Measurements from ENCODE around the gene VPS52.
"Not testable (repeated sequence)": the region's sequence is repeated elsewhere in the genome, so short reads cannot be mapped to it uniquely, and the experiment has no call there.

Gene VPS52

DNA sequence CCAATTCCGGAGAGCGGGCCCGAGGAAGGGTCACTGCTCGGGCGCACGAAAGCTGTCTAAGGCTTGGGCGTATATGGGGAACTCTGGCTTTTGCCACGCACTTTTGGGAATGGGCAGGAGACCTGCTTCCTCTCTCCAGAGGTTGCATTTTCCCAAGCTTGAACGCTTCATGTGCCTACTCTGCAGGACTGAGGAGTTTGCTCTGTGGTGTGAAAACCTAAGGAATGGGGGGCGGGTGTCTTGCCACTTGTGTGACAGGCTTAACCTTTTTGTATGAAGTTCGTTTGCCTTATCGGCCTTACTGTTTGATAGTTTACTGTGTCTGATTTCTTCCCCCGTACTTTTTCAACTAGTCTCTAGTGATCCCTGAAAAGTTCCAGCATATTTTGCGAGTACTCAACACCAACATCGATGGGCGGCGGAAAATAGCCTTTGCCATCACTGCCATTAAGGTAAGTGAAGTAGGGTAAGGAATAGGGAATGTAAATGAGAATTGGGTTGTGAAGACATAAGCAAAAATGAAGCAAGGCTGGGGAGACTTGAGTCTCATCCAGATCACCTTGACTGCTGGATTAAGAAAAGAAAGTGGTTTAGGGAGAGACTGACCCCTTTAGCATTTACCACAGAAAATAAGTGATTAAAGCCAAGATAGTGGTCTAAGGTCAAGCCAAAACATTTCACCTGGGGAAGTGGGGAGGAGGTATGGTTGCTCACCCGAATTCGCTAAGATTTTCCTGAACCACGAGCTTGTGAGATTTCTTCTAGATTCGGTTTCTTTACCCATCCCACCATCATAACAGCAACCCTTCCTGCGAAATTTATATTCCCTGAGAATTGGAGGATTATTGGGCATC, 826 bp upstream of the VPS52 start:
- H2AK5ac ChIP-seq (ENCODE audit: low read length), result peak overlapping the region; percentile 8
- peaks cover 30 to 41% of the 10 kb centered on the region in 2 experiments for H3K36me3 ChIP-seq (ENCODE audit: control insufficient read depth in 1 of 2, insufficient read depth in 2 of 2, low read length in 2 of 2)
- H2BK5ac ChIP-seq (ENCODE audit: low read depth, low read length, poor library complexity), result peak overlapping the region; percentile 58
- H3K18ac ChIP-seq (ENCODE audit: low read length), result no peak overlapping the region
- H3K4ac ChIP-seq (ENCODE audit: low read depth, low read length), result peak overlapping the region; percentile 73
- peak overlapping the region; percentile 49 for H4K12ac ChIP-seq (ENCODE audit: low read depth, low read length)
- H3K79me2 ChIP-seq (ENCODE audit: control insufficient read depth, insufficient read depth, low read length, poor library complexity), result peaks cover 16% of the 10 kb centered on the region
- no peak overlapping the region for H3K23ac ChIP-seq (ENCODE audit: low read length)
- peak overlapping the region; percentile 59 for H3K14ac ChIP-seq (ENCODE audit: low read length)
- H3K9ac ChIP-seq (ENCODE audit: low read length), result peak overlapping the region; percentile 97
- H3K4me3 ChIP-seq (ENCODE audit: low read depth, low read length), result peak overlapping the region; percentile 76
- peak overlapping the region; percentile 3 for H2BK120ac ChIP-seq (ENCODE audit: insufficient read depth, low read length, poor library complexity)
- no peak overlapping the region for H2BK12ac ChIP-seq (ENCODE audit: low read length)
- peak overlapping the region; percentile 71 for H3K4me2 ChIP-seq (ENCODE audit: low read length)
- peak overlapping the region; percentile 33 for H2AFZ ChIP-seq (ENCODE audit: insufficient read depth, low read length, poor library complexity)
- H3K4me1 ChIP-seq (ENCODE audit: control insufficient read depth in 1 of 2, insufficient read depth in 2 of 2, low read length in 2 of 2), result peaks cover 3 to 5% of the 10 kb centered on the region in 2 experiments
- no peak for DNase-seq
- H3K27me3 ChIP-seq (ENCODE audit: insufficient read depth, low read length), result no peaks in the 10 kb centered on the region
- H3K9me3 ChIP-seq (ENCODE audit: insufficient read depth, low read depth, low read length), result no peaks in the 10 kb centered on the region
- peak overlapping the region; percentile 80 for H4K91ac ChIP-seq (ENCODE audit: low read depth, low read length)
- H3K79me1 ChIP-seq (ENCODE audit: low read length), result peaks cover 17% of the 10 kb centered on the region
- H4K8ac ChIP-seq (ENCODE audit: low read depth, low read length), result peak overlapping the region; percentile 73
- peak overlapping the region; percentile 35 for H3K27ac ChIP-seq (ENCODE audit: low read depth, low read length)
- no CpG with 5 or more reads among the region's 22 CpGs for WGBS (ENCODE audit: extremely low coverage, insufficient coverage, insufficient read length)

DNA sequence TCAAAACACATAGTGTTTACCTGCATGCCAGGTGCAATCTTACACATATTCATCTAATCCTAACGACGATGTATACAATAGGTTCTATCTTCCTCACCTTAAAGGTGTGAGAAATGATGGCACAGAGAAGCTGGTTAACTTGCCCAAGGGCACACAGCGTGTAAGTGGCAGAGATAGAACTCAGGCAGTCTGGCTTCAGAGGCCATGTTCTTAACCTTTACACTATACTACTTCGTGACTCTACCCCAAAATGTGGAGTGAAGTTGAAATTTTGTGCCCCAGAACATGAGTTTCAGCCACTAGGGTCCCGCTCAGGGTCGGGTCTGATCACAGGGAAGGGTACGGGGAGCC, 584 bp downstream of the VPS52 start:
- Histone ChIP-seq H3K27me3 (ENCODE audit: insufficient read depth, low read length) (no peaks in the 10 kb centered on the region), H3K79me2 (ENCODE audit: control insufficient read depth, insufficient read depth, low read length, poor library complexity) (peaks cover 10% of the 10 kb centered on the region), H3K36me3 (ENCODE audit: control insufficient read depth in 1 of 2, insufficient read depth in 2 of 2, low read length in 2 of 2) (peaks cover 40 to 50% of the 10 kb centered on the region in 2 experiments), H3K79me1 (ENCODE audit: low read length) (peaks cover 11% of the 10 kb centered on the region), H3K4ac (ENCODE audit: low read depth, low read length) (peak overlapping the region; percentile 57), H2BK12ac (ENCODE audit: low read length) (no peak overlapping the region), H4K91ac (ENCODE audit: low read depth, low read length) (peak overlapping the region; percentile 89), H2AK5ac (ENCODE audit: low read length) (no peak overlapping the region), H3K23ac (ENCODE audit: low read length) (no peak overlapping the region), H3K4me2 (ENCODE audit: low read length) (peak overlapping the region; percentile 83), H2AFZ (ENCODE audit: insufficient read depth, low read length, poor library complexity) (peak overlapping the region; percentile 91), H3K9me3 (ENCODE audit: insufficient read depth, low read depth, low read length) (no peaks in the 10 kb centered on the region), H3K4me1 (ENCODE audit: control insufficient read depth in 1 of 2, insufficient read depth in 2 of 2, low read length in 2 of 2) (peaks cover 1 to 3% of the 10 kb centered on the region in 2 experiments), H4K12ac (ENCODE audit: low read depth, low read length) (peak overlapping the region; percentile 88), H2BK5ac (ENCODE audit: low read depth, low read length, poor library complexity) (peak overlapping the region; percentile 85), H3K9ac (ENCODE audit: low read length) (peak overlapping the region; percentile 96), H3K18ac (ENCODE audit: low read length) (peak overlapping the region; percentile 40), H4K8ac (ENCODE audit: low read depth, low read length) (peak overlapping the region; percentile 97), H3K4me3 (ENCODE audit: low read depth, low read length) (peak overlapping the region; percentile 89), H2BK120ac (ENCODE audit: insufficient read depth, low read length, poor library complexity) (peak overlapping the region; percentile 59), H3K14ac (ENCODE audit: low read length) (peak overlapping the region; percentile 87), H3K27ac (ENCODE audit: low read depth, low read length) (peak overlapping the region; percentile 80)
- no CpG with 5 or more reads among the region's 7 CpGs for WGBS (ENCODE audit: extremely low coverage, insufficient coverage, insufficient read length)
- no peak for DNase-seq

DNA sequence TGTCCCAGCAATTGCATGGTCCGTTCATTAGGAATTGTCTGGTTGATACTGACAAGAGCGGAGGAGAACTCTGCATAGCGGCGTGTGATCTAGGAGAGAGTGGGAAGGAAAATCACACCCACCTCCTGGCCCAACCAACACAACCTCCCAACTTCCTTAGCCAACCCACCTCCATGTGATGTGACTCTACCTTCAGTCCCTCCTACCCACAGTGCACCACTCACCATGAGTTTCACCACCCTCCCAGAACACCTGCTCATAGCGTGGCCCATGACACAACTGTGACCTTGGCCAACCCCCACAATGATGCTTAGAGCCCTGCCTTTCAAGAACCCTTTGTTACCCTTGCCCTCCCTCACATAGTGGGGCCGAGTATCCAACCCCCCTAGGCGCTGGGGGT, 7.7 kb downstream of the VPS52 start:
- no peak overlapping the region for H3K27ac ChIP-seq (ENCODE audit: low read depth, low read length)
- no peak overlapping the region for H3K14ac ChIP-seq (ENCODE audit: low read length)
- no peak overlapping the region for H3K23ac ChIP-seq (ENCODE audit: low read length)
- no peak overlapping the region for H4K8ac ChIP-seq (ENCODE audit: low read depth, low read length)
- whole genome bisulfite sequencing (ENCODE audit: extremely low coverage, insufficient coverage, insufficient read length), result no CpG with 5 or more reads among the region's 7 CpGs
- H3K4me3 ChIP-seq (ENCODE audit: low read depth, low read length), result no peak overlapping the region
- H4K12ac ChIP-seq (ENCODE audit: low read depth, low read length), result no peak overlapping the region
- no peak overlapping the region for H2BK120ac ChIP-seq (ENCODE audit: insufficient read depth, low read length, poor library complexity)
- no peak overlapping the region for H3K4me2 ChIP-seq (ENCODE audit: low read length)
- no peak overlapping the region for H2BK5ac ChIP-seq (ENCODE audit: low read depth, low read length, poor library complexity)
- no peak overlapping the region for H2AK5ac ChIP-seq (ENCODE audit: low read length)
- peaks cover 50 to 51% of the 10 kb centered on the region in 2 experiments for H3K36me3 ChIP-seq (ENCODE audit: control insufficient read depth in 1 of 2, insufficient read depth in 2 of 2, low read length in 2 of 2)
- H2BK12ac ChIP-seq (ENCODE audit: low read length), result no peak overlapping the region
- DNase-seq, result no peak
- H2AFZ ChIP-seq (ENCODE audit: insufficient read depth, low read length, poor library complexity), result no peak overlapping the region
- H3K18ac ChIP-seq (ENCODE audit: low read length), result no peak overlapping the region
- no peaks in the 10 kb centered on the region for H3K27me3 ChIP-seq (ENCODE audit: insufficient read depth, low read length)
- no peaks in the 10 kb centered on the region for H3K79me2 ChIP-seq (ENCODE audit: control insufficient read depth, insufficient read depth, low read length, poor library complexity)
- H3K9ac ChIP-seq (ENCODE audit: low read length), result no peak overlapping the region
- H3K79me1 ChIP-seq (ENCODE audit: low read length), result no peaks in the 10 kb centered on the region
- no peak overlapping the region for H3K4ac ChIP-seq (ENCODE audit: low read depth, low read length)
- H3K4me1 ChIP-seq (ENCODE audit: control insufficient read depth in 1 of 2, insufficient read depth in 2 of 2, low read length in 2 of 2), result no peaks in the 10 kb centered on the region
- H3K9me3 ChIP-seq (ENCODE audit: insufficient read depth, low read depth, low read length), result no peaks in the 10 kb centered on the region
- H4K91ac ChIP-seq (ENCODE audit: low read depth, low read length), result no peak overlapping the region

- not testable (repeated sequence) for H4K12ac ChIP-seq (ENCODE audit: low read depth, low read length); H3K9me3 ChIP-seq (ENCODE audit: insufficient read depth, low read depth, low read length); H3K27me3 ChIP-seq (ENCODE audit: insufficient read depth, low read length); H2BK12ac ChIP-seq (ENCODE audit: low read length); H2BK120ac ChIP-seq (ENCODE audit: insufficient read depth, low read length, poor library complexity); H3K79me1 ChIP-seq (ENCODE audit: low read length); H4K91ac ChIP-seq (ENCODE audit: low read depth, low read length); H2AFZ ChIP-seq (ENCODE audit: insufficient read depth, low read length, poor library complexity); H3K27ac ChIP-seq (ENCODE audit: low read depth, low read length); H3K4ac ChIP-seq (ENCODE audit: low read depth, low read length); H2BK5ac ChIP-seq (ENCODE audit: low read depth, low read length, poor library complexity); H3K9ac ChIP-seq (ENCODE audit: low read length); H3K18ac ChIP-seq (ENCODE audit: low read length); H3K4me3 ChIP-seq (ENCODE audit: low read depth, low read length); H3K14ac ChIP-seq (ENCODE audit: low read length); DNase-seq; H4K8ac ChIP-seq (ENCODE audit: low read depth, low read length); H3K4me1 ChIP-seq (ENCODE audit: control insufficient read depth in 1 of 2, insufficient read depth in 2 of 2, low read length in 2 of 2); H3K23ac ChIP-seq (ENCODE audit: low read length); H3K79me2 ChIP-seq (ENCODE audit: control insufficient read depth, insufficient read depth, low read length, poor library complexity); H3K4me2 ChIP-seq (ENCODE audit: low read length); H2AK5ac ChIP-seq (ENCODE audit: low read length)
- H3K36me3 ChIP-seq (ENCODE audit: control insufficient read depth in 1 of 2, insufficient read depth in 2 of 2, low read length in 2 of 2), result peaks cover 43 to 47% of the 10 kb centered on the region in 2 experiments
- no CpG with 5 or more reads among the region's 3 CpGs for WGBS (ENCODE audit: extremely low coverage, insufficient coverage, insufficient read length)
Observed at GRCh38 chr6:33262490-33262889, 9.2 kb downstream of the VPS52 start.

Data from trophoblast cell (in vitro differentiated cells and primary cell).